Kidney (tissue), 14 donors: ENCODE data around the gene C17orf75. TPM values are rescaled to one million over a fixed set of nuclear protein-coding genes. Genes with fewer than 3 reads are reported as not detected.
A peak's percentile ranks its signal among the peaks of the same experiment; 100 is the strongest.

ENCODE experiments used
- DNase-seq, 5 donors: peaks; one replicate each; pipeline ENCODE4 v3.0.0-alpha.2; 2013 to 2020
- FAIRE-seq: peaks from 2 replicates; lab custom pipeline; 2012; peaks lifted over from hg19 to GRCh38; lab: Jason Lieb, UNC
- H3K27ac ChIP-seq, 2 donors: one replicate each; pipeline ENCODE4 v1.7.0; 2013; ENCODE audit warnings: low read depth in 2 of 2, low read length in 2 of 2, inconsistent platforms in 1 of 2
- H3K27me3 ChIP-seq: one replicate; pipeline ENCODE4 v1.7.1; 2013; ENCODE audit warnings: low read length, inconsistent platforms; ENCODE audit not compliant: control insufficient read depth, insufficient read depth
- H3K36me3 ChIP-seq, 3 donors: one replicate each; pipeline versions ENCODE4 v1.7.0 to v1.7.1; 2013; ENCODE audit warnings: low read length in 3 of 3, control low read depth in 1 of 3, inconsistent platforms in 1 of 3; ENCODE audit not compliant: insufficient read depth in 3 of 3, control insufficient read depth in 2 of 3
- H3K4me1 ChIP-seq, 3 donors: one replicate each; pipeline versions ENCODE4 v1.7.0 to v1.7.1; 2013; ENCODE audit warnings: low read length in 3 of 3, inconsistent platforms in 1 of 3, low read depth in 1 of 3; ENCODE audit not compliant: control insufficient read depth in 2 of 3, insufficient read depth in 2 of 3
- H3K4me3 ChIP-seq, 3 donors: one replicate each; pipeline versions ENCODE4 v1.7.0 to v1.8.1; 2013; ENCODE audit warnings: low read length in 3 of 3, control low read depth in 1 of 3, inconsistent platforms in 1 of 3
- H3K9ac ChIP-seq, 3 donors: one replicate each; pipeline versions ENCODE4 v1.7.0 to v1.7.1; 2013; ENCODE audit warnings: low read length in 3 of 3, control low read depth in 1 of 3, inconsistent platforms in 1 of 3
- H3K9me3 ChIP-seq, 3 donors: one replicate each; pipeline versions ENCODE4 v1.7.0 to v1.7.1; 2013; ENCODE audit warnings: low read length in 3 of 3, control low read depth in 1 of 3, inconsistent platforms in 1 of 3; ENCODE audit not compliant: control insufficient read depth in 2 of 3, insufficient read depth in 1 of 3
- CTCF ChIP-seq: IDR thresholded peaks from 3 replicates; pipeline ENCODE4 v1.5.1; 2012; ENCODE audit warnings: mild to moderate bottlenecking, moderate library complexity, borderline replicate concordance; ENCODE audit not compliant: insufficient read depth; ENCODE audit errors: extremely low read depth
- intact Hi-C: fragments of 100-400 bp; cut with DNase I; formaldehyde crosslinking; loops from one replicate; pipeline ENCODE4 v1.11.1; 2022
- polyA plus RNA-seq: library from polyadenylated mRNA; stranded (reverse); fragments of 350-450 nt; fragmentation: Illumina TruSeq; extraction: RNeasy Lipid Tissue Mini Kit (QIAGEN cat#74804); gene quantifications from one replicate; pipeline ENCODE4 v1.2.3, GENCODE V29; 2014; ENCODE audit warnings: low read depth, low replicate concordance; ENCODE audit not compliant: insufficient read depth
- total RNA-seq: library from RNA; stranded (reverse); fragmentation: NEBNext Ultra II Directional; extraction: Animal tissue kit (Norgen Biotek cat#: 25700); gene quantifications from one replicate; pipeline ENCODE4 v1.2.1, GENCODE V29; 2021
- donor health status: control.
- donor health status: control.
- donor health status: control.
- donor health status: control.
- donor health status: control.
- donor health status: DM: yes; HTN: yes; CAD: no.
- donor health status: Normal renal cell carcinoma (clear cell type).

Gene C17orf75
- total and polyA plus RNA-seq, 2 donors from 2014 or later, result 19.4 to 31.6 TPM

- Histone ChIP-seq H3K9ac (no peak overlapping the region), H3K27ac (no peak overlapping the region), H3K4me1 (peaks cover 3 to 11% (median 3%) of the 10 kb centered on the region in 3 donors), H3K4me3 (no peak overlapping the region), H3K36me3 (no peaks in the 10 kb centered on the region), H3K9me3 (no peaks in the 10 kb centered on the region), H3K27me3 (no peaks in the 10 kb centered on the region)
- FAIRE-seq (no peak), DNase-seq (no peak)
- no peak for TF ChIP-seq CTCF
- intact Hi-C loops, result no loop called here
Observed at GRCh38 chr17:32345951-32346600, 4.1 kb upstream of the C17orf75 start.

DNA sequence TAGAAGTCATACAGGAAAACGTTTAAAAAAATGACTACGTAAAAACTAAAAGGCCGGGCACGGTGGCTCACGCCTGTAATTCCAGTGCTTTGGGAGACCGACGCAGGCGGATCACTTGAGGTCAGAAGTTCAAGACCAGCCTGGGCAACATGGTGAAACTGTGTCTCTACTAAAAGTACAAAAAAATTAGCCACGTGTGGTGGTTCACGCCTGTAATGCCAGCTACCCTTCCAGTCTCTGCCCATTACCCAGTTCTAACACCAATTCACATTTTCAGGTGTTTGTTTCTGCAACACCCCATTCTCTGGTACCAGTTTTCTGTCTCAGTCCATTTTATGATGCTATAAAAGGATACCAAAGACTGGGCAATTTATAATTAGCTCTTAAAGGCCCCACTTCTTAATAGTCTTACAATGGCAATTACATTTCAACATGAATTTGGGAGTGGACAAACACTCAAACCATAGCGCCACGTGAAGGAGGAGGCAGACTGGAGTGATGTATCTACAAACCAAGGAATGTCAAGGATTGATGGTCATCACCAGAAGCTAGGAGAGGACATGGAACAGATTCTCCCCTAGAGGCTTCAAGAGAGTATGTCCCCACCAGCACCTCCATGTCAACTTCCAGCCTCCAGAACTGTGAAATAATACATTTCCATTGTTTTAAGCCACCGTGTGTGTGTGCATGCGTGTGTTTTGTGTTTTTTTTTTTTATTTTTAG lies 791 bp upstream of the C17orf75 start:
- FAIRE-seq, result no peak
- intact Hi-C loops, result no loop called here

GRCh38 chr17:32341141-32341856 lies 674 bp downstream of the C17orf75 start:
- H3K36me3 ChIP-seq, result no peaks in the 10 kb centered on the region
- H3K4me3 ChIP-seq, result peak overlapping the region; percentile 69 to 82 (median 78)
- peak overlapping the region; percentile 47 to 72 (median 54) for H3K9ac ChIP-seq
- FAIRE-seq, result no peak
- peak in 2 of 5 donors; percentile 44 to 47 for DNase-seq
- TF ChIP-seq CTCF, result peak; percentile 24
- intact Hi-C loops, result no loop called here
- H3K9me3 ChIP-seq, result no peaks in the 10 kb centered on the region
- H3K4me1 ChIP-seq, result peaks cover 0 to 6% (median 3%) of the 10 kb centered on the region in 3 donors
- H3K27ac ChIP-seq, result peak overlapping the region in 1 of 2 donors; percentile 69
- H3K27me3 ChIP-seq, result no peaks in the 10 kb centered on the region

More for the DNA sequence above, 791 bp upstream of the C17orf75 start:
- no peak for DNase-seq
- Histone ChIP-seq H3K36me3 (no peaks in the 10 kb centered on the region), H3K9me3 (no peaks in the 10 kb centered on the region), H3K27ac (no peak overlapping the region), H3K4me1 (peaks cover 0 to 6% (median 3%) of the 10 kb centered on the region in 3 donors), H3K4me3 (peak overlapping the region in 2 of 3 donors; percentile 78 to 82), H3K27me3 (no peaks in the 10 kb centered on the region), H3K9ac (peak overlapping the region in 1 of 3 donors; percentile 77)
- TF ChIP-seq CTCF, result no peak
